Ovary (tissue), 9 donors: ENCODE results near the gene TLX3. TPM values are rescaled to one million over a fixed set of nuclear protein-coding genes. Genes with fewer than 3 reads are reported as not detected.

Source experiments
- DNase-seq, 5 donors: peaks; one replicate each; pipeline ENCODE4 v3.0.0-alpha.2; 2019 to 2020
- H3K27ac ChIP-seq, 2 donors: fragments of 200-600 bp; one replicate each; pipeline versions ENCODE4 v1.5.1 to v1.8.0; 2019 to 2022
- H3K27me3 ChIP-seq: fragments of 200-600 bp; one replicate; pipeline ENCODE4 v1.8.0; 2022
- H3K36me3 ChIP-seq: fragments of 200-600 bp; sonication (generic); one replicate; pipeline ENCODE4 v1.5.1; 2019
- H3K4me1 ChIP-seq: one replicate; pipeline ENCODE4 v1.8.1; 2013; ENCODE audit warnings: mild to moderate bottlenecking, moderate library complexity; ENCODE audit not compliant: insufficient read depth
- H3K4me3 ChIP-seq: fragments of 200-600 bp; sonication (generic); one replicate; pipeline ENCODE4 v1.5.1; 2017
- H3K9me3 ChIP-seq, 2 donors: fragments of 200-600 bp in 1 of 2; sonication (generic) in 1 of 2; one replicate each; pipeline versions ENCODE4 v1.5.1 to v1.8.1; 2013 to 2019; ENCODE audit warnings: mild to moderate bottlenecking in 1 of 2, moderate library complexity in 1 of 2
- CTCF ChIP-seq, 3 donors: fragments of 450-650 bp in 2 of 3; fragments of 200-600 bp in 1 of 3; IDR thresholded peaks; one replicate each; pipeline versions ENCODE4 v1.5.1 to v1.8.0; 2016 to 2022; ENCODE audit warnings: antibody characterized with exemption in 3 of 3, mild to moderate bottlenecking in 1 of 3
- EP300 ChIP-seq: sonication (generic); formaldehyde crosslinking; IDR thresholded peaks from one replicate; pipeline ENCODE4 v1.6.1; 2017; ENCODE audit warnings: antibody characterized with exemption
- POLR2A ChIP-seq: fragments of 450-650 bp; IDR thresholded peaks from one replicate; pipeline ENCODE4 v1.6.1; 2017; ENCODE audit warnings: antibody characterized with exemption, mild to moderate bottlenecking, moderate library complexity
- WGBS, 3 donors: extraction: QIAGEN DNeasy Blood & Tissue Kit in 1 of 3; methylation state at CpG; one replicate each; pipeline versions ENCODE4 v1.1.5 to v1.1.7; 2013 to 2017; 5-methylcytosine and 5-hydroxymethylcytosine counted together
- intact Hi-C, 4 donors: fragments of 100-400 bp; cut with DNase I; formaldehyde crosslinking; loops; one replicate each; pipeline versions ENCODE4 v1.11.0 to v1.15.1; 2022 to 2023
- polyA plus RNA-seq, 2 donors: library from polyadenylated mRNA; stranded (reverse); fragments of 200-250 nt in 1 of 2; fragments of 350-450 nt in 1 of 2; fragmentation: Illumina TruSeq in 1 of 2; extraction: RNeasy Lipid Tissue Mini Kit (QIAGEN cat#74804) in 1 of 2; gene quantifications; one replicate each; pipeline ENCODE4 v1.2.3, GENCODE V29; 2013 to 2014
- total RNA-seq, 7 donors: library from RNA; depleted of rRNA in 2 of 7; stranded (reverse); fragments of >200 nt in 2 of 7; fragmentation: NEBNext Ultra II Directional in 3 of 7; extraction: Animal tissue kit (Norgen Biotek cat#: 25700) in 3 of 7; gene quantifications; one replicate each; pipeline versions ENCODE4 v1.1.0 to v1.2.4, GENCODE V29; 2016 to 2023
- donor health status: DM: no; HTN: no; CAD: no; lungs with moderate emphysema.
- donor health status: DM: no; HTN: no; CAD: no.
- donor health status: Bipolar disorder and iron deficiency.
- donor health status: DM: yes; HTN: yes; CAD: no.
- donor health status: DM: no; HTN: no; CAD: no.
- donor health status: DM: yes; HTN: yes; CAD: no.

The TLX3 gene
- total and polyA plus RNA-seq, 9 donors = 0.05 TPM; not detected in 8

GRCh38 chr5:171315386-171315891 is 6.4 kb downstream of the TLX3 start:
- intact Hi-C loops = no loop called here
- Histone ChIP-seq H3K36me3 (no peaks in the 10 kb centered on the region), H3K27ac (no peak overlapping the region), H3K4me1 (peaks cover 5% of the 10 kb centered on the region), H3K27me3 (no peaks in the 10 kb centered on the region), H3K4me3 (no peak overlapping the region), H3K9me3 (peaks cover 0 to 2% of the 10 kb centered on the region in 2 donors)
- 2 to 3% (median 3%) methylated on average over 28 to 36 of the region's 36 CpGs for WGBS, 3 donors
- no peak for TF ChIP-seq CTCF (IDR thresholded peaks at IDR 0.05)
- TF ChIP-seq POLR2A = no peak
- TF ChIP-seq EP300 = no peak
- DNase-seq = no peak

GRCh38 chr5:171315925-171316257 is 6.8 kb downstream of the TLX3 start:
- Histone ChIP-seq H3K9me3 (peaks cover 0 to 2% of the 10 kb centered on the region in 2 donors), H3K27me3 (no peaks in the 10 kb centered on the region), H3K36me3 (no peaks in the 10 kb centered on the region), H3K4me1 (peaks cover 5% of the 10 kb centered on the region), H3K4me3 (no peak overlapping the region), H3K27ac (no peak overlapping the region)
- TF ChIP-seq CTCF (IDR thresholded peaks at IDR 0.05) = no peak
- no peak for TF ChIP-seq POLR2A
- no peak for TF ChIP-seq EP300
- intact Hi-C loops = no loop called here
- no peak for DNase-seq
- WGBS, 3 donors = 9 to 13% (median 10%) methylated on average over 20 of the region's 20 CpGs

GRCh38 chr5:171316258-171317121 is 7.4 kb downstream of the TLX3 start:
- H3K4me3 ChIP-seq = no peak overlapping the region

GRCh38 chr5:171317230-171317629 is 8.2 kb downstream of the TLX3 start:
- H3K36me3 ChIP-seq = no peaks in the 10 kb centered on the region
- H3K27me3 ChIP-seq = no peaks in the 10 kb centered on the region
- H3K4me1 ChIP-seq = peaks cover 5% of the 10 kb centered on the region
- peaks cover 0 to 2% of the 10 kb centered on the region in 2 donors for H3K9me3 ChIP-seq
- 15 to 16% (median 16%) methylated on average over 11 of the region's 11 CpGs for WGBS, 3 donors
- DNase-seq = no peak
- TF ChIP-seq CTCF (IDR thresholded peaks at IDR 0.05) (no peak), POLR2A (no peak), EP300 (no peak)
- intact Hi-C loops = no loop called here
- no peak overlapping the region for H3K27ac ChIP-seq
- no peak overlapping the region for H3K4me3 ChIP-seq

More at GRCh38 chr5:171316258-171317121, 7.4 kb downstream of the TLX3 start:
- intact Hi-C loops = no loop called here
- no peak for TF ChIP-seq CTCF (IDR thresholded peaks at IDR 0.05)
- 3 to 7% (median 4%) methylated on average over 66 of the region's 66 CpGs for WGBS, 3 donors
- Histone ChIP-seq H3K27me3 (no peaks in the 10 kb centered on the region), H3K4me1 (peaks cover 5% of the 10 kb centered on the region), H3K27ac (no peak overlapping the region), H3K36me3 (no peaks in the 10 kb centered on the region), H3K9me3 (peaks cover 0 to 2% of the 10 kb centered on the region in 2 donors)
- DNase-seq = no peak
